ENCODE data around the gene BRMS1L. TPM values are rescaled to one million over a fixed set of nuclear protein-coding genes. Genes with fewer than 3 reads are reported as not detected.

Gene BRMS1L
- total and polyA plus RNA-seq, 2 of the 13 experiments (the other 11 are each of a cell fraction or from before 2014, with no cell fraction given) = 21.1 to 23.8 TPM

DNA sequence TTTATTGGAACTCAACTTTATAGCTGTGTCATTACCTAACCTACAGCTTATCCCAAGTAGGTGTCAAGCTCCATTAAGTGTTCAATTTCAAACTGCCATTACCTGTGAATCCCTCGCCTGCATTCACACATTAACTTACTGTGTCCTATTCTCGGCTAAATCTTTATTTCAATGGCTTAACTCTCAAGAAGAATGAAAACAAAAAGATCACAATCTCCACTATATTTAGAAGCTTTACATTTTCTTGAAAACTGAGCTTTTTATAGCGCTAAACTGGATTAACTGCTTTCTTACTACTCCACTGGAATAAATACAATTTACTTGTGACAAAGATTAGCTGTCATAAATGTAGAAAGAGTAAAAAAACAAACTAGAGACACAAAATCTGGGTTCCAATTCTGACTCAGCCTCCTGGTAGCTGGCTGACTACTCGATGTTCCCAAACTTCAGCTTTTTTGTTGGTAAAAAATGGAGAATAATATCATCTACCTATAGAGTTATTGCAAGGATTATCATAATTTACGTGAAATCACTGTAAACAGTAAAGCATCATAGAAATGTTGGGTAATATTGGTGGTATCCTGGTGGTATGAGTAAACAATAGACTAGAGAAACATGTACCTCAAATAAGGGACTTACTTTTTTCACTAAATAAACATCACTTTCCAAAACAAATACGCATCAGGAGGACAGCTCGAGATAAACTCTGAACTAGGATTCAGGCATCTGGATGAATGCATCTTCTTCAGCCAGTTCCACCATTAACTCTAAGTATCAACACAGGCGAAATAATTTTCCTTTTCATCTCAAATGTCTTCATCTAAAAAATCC lies 18.8 kb upstream of the BRMS1L start:
- DNase-seq (ENCODE audit: low spot score) = peak; percentile 93
- peak; percentile 5; the same call in 2 of the 3 replicates for ATAC-seq
- H3K27me3 ChIP-seq (ENCODE audit: control insufficient read depth in 1 of 2, insufficient read depth in 2 of 2, low read length in 2 of 2) = no peaks in the 10 kb centered on the region; a peak in 1 of 5 replicates
- CTCF ChIA-PET (ENCODE audit: low intra/inter-chr PET ratio, low total read pairs) = no interaction called here
- BruUV-seq (replicated peaks) = TSS peak; percentile 58
- POLR2A ChIA-PET = interaction anchor here (1.0 to 3.9 kb wide), 11 partner anchors 11 to 1267 kb away, joined by 3 to 81 read pairs (median 3); partner anchors contain the start of genes BRMS1L and PSMA6
- no peaks in the 10 kb centered on the region for H3K9me3 ChIP-seq (ENCODE audit: low read length)
- peak overlapping the region; percentile 89 for H3K27ac ChIP-seq (ENCODE audit: extremely low read length, insufficient read depth, low read length)
- peak; percentile 81 for FAIRE-seq
- intact Hi-C loops (cut with micrococcal nuclease; ENCODE audit: unreplicated experiment) = loop anchor here (2.0 to 10.0 kb wide), 6 partner anchors 49 to 763 kb away; partner anchors contain the start of genes FAM177A1, PPP2R3C, PRORP and PSMA6
- H3K4me1 ChIP-seq (ENCODE audit: insufficient read depth, low read length) = peaks cover 66% of the 10 kb centered on the region
- H4K20me1 ChIP-seq (ENCODE audit: insufficient read depth, low read length) = peaks cover 13% of the 10 kb centered on the region; the same call in 1 of the 2 replicates
- H3K4me3 ChIP-seq (replicated peaks in 1 of 3; ENCODE audit: insufficient read depth in 1 of 3, low read depth in 2 of 3, low read length in 3 of 3) = peak overlapping the region; percentile 85 to 96 (median 86)
- peaks cover 4 to 13% of the 10 kb centered on the region in 2 experiments; a peak in 4 of 5 replicates for H3K36me3 ChIP-seq (replicated peaks in 1 of 2; ENCODE audit: control insufficient read depth in 1 of 2, insufficient read depth in 2 of 2, low read length in 2 of 2)
- peaks cover 62% of the 10 kb centered on the region for H3K79me2 ChIP-seq (ENCODE audit: insufficient read depth, low read length)
- in situ Hi-C loops (cut with HindIII; ENCODE audit: extremely low pct_ligation_motif_present, low pct_unique_long_range_greater_than_20kb) = loop anchor here (25.0 kb wide), 1 partner anchor 670 kb away; no protein-coding TSS in a partner anchor
- H3K4me2 ChIP-seq (ENCODE audit: low read depth, low read length) = peak overlapping the region; percentile 82
- H3K9ac ChIP-seq (ENCODE audit: insufficient read depth, low read depth, low read length) = peak overlapping the region; percentile 95
- no peak overlapping the region for H2AFZ ChIP-seq (ENCODE audit: low read length)
- WGBS (ENCODE audit: low lambda C conversion rate) = 14% methylated on average over 8 of the region's 8 CpGs
- TF ChIP-seq CEBPB (IDR thresholded peaks at IDR 0.05; ENCODE audit: borderline replicate concordance, low read depth, low read length) (peak; percentile 85; the same call in 1 of the 2 replicates), MEIS2 (CRISPR knock-in tag; IDR thresholded peaks at IDR 0.05) (no peak), KDM5A (IDR thresholded peaks at IDR 0.05; ENCODE audit: borderline replicate concordance, low read length) (peak; percentile 61; the same call in 1 of the 2 replicates), ISL2 (CRISPR knock-in tag; IDR thresholded peaks at IDR 0.05) (peak; percentile 95), KDM1A (CRISPR knock-in tag; IDR thresholded peaks at IDR 0.05) (peak; percentile 88; the same call in 1 of the 2 replicates), TBP (CRISPR knock-in tag; IDR thresholded peaks at IDR 0.05) (no peak), NR2F2 (IDR thresholded peaks at IDR 0.05; ENCODE audit: borderline replicate concordance, low read depth) (peak; percentile 78), HDAC1 (CRISPR knock-in tag; IDR thresholded peaks at IDR 0.05) (peak; percentile 86), SP2 (CRISPR knock-in tag; IDR thresholded peaks at IDR 0.05) (no peak), HMG20A (CRISPR knock-in tag; IDR thresholded peaks at IDR 0.05; ENCODE audit: borderline replicate concordance) (peak; percentile 86), ZNF333 (CRISPR knock-in tag; IDR thresholded peaks at IDR 0.05; ENCODE audit: borderline replicate concordance) (no peak), HIVEP1 (CRISPR knock-in tag; IDR thresholded peaks at IDR 0.05) (no peak), MAFK (conservative IDR thresholded peaks at IDR 0.05 in 1 of 2, IDR thresholded peaks at IDR 0.05 in 1 of 2; ENCODE audit: low read length in 2 of 2) (no peak), ZNF713 (CRISPR knock-in tag; IDR thresholded peaks at IDR 0.05) (0 out of 2 replicates have a peak, but pooled peaks have one; percentile 67), PAF1 (CRISPR knock-in tag; IDR thresholded peaks at IDR 0.05) (no peak), ZMYM2 (CRISPR knock-in tag; IDR thresholded peaks at IDR 0.05) (no peak), BRCA1 (CRISPR knock-in tag; IDR thresholded peaks at IDR 0.05) (no peak), ZNF3 (CRISPR knock-in tag; IDR thresholded peaks at IDR 0.05) (peak; percentile 100)
- TF ChIP-seq, protein P1, sequence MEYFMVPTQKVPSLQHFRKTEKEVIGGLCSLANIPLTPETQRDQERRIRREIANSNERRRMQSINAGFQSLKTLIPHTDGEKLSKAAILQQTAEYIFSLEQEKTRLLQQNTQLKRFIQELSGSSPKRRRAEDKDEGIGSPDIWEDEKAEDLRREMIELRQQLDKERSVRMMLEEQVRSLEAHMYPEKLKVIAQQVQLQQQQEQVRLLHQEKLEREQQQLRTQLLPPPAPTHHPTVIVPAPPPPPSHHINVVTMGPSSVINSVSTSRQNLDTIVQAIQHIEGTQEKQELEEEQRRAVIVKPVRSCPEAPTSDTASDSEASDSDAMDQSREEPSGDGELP (IDR thresholded peaks at IDR 0.05; ENCODE audit: borderline replicate concordance, low read depth) = no peak
- TF ChIP-seq, protein P2, sequence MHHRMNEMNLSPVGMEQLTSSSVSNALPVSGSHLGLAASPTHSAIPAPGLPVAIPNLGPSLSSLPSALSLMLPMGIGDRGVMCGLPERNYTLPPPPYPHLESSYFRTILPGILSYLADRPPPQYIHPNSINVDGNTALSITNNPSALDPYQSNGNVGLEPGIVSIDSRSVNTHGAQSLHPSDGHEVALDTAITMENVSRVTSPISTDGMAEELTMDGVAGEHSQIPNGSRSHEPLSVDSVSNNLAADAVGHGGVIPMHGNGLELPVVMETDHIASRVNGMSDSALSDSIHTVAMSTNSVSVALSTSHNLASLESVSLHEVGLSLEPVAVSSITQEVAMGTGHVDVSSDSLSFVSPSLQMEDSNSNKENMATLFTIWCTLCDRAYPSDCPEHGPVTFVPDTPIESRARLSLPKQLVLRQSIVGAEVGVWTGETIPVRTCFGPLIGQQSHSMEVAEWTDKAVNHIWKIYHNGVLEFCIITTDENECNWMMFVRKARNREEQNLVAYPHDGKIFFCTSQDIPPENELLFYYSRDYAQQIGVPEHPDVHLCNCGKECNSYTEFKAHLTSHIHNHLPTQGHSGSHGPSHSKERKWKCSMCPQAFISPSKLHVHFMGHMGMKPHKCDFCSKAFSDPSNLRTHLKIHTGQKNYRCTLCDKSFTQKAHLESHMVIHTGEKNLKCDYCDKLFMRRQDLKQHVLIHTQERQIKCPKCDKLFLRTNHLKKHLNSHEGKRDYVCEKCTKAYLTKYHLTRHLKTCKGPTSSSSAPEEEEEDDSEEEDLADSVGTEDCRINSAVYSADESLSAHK (CRISPR knock-in tag; IDR thresholded peaks at IDR 0.05; ENCODE audit: borderline replicate concordance) = no peak
- TF ChIP-seq, protein P3, sequence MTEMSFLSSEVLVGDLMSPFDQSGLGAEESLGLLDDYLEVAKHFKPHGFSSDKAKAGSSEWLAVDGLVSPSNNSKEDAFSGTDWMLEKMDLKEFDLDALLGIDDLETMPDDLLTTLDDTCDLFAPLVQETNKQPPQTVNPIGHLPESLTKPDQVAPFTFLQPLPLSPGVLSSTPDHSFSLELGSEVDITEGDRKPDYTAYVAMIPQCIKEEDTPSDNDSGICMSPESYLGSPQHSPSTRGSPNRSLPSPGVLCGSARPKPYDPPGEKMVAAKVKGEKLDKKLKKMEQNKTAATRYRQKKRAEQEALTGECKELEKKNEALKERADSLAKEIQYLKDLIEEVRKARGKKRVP (CRISPR knock-in tag; IDR thresholded peaks at IDR 0.05) = peak in 1 of 2 experiments; percentile 76; a peak in 1 of 4 replicates

Measured in HepG2 (cell line).